ENCODE data around the gene PTPRB.

Gene PTPRB

GRCh38 chr12:70592664-70593063 lies 44.6 kb downstream of the PTPRB start:
- DNase-seq: no peak

DNA sequence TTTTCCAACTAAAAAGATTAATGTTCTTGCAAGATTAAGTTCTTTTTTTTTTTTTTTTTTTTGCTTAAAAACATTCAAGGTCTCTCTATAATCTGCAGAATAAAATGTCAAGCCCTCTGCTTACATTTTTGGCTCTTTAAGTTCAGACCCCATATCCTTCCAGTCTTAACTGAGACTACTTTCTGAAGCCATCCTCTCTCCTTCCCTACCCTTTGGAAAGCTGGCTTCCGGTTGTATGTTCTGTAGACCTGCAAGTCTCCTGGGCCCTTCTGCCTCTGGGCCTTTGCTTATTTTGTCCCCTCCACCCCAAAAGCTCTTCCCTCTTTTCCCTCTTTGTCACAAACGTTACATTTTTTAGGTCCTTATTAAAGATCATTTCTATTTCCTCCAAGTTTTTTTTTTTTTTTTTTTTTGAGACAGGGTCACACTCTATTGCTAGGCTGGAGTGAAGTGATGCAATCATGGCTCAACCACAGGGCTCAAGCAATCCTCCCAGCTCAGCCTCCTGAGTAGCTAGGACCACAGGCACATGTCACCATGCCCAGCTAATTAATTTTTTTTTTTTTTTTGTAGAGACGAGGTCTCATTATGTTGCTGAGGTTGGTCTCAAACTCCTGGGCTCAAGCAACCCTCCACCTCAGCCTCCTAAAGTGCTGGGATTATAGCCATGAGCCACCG lies 46.5 kb downstream of the PTPRB start:
- no peak for DNase-seq

- DNase-seq: peak; percentile 75
Measured at GRCh38 chr12:70590051-70590450, 47.2 kb downstream of the PTPRB start.

DNA sequence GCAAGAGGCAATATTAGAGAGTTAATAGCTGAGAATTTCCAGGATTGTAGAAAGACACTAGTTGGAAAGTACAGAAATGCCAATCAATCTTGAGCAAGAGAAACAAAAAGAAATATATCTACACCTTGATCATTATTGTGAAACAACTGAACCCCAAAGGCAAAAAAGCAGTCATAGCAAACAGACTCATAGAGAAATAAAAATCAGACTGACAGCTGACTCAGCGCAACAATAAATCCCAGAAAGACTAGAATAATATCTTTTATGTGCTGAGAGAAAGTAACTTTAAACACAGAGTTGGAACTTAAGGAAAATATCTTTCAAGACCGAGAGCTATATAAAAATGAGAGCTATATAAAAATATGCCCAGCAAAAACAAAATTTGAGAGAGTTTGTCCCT lies 52.9 kb downstream of the PTPRB start:
- no peak for DNase-seq

GRCh38 chr12:70583251-70583650 lies 54.0 kb downstream of the PTPRB start:
- DNase-seq: no peak

- no peak for DNase-seq
Measured at GRCh38 chr12:70581208-70581607, 56.0 kb downstream of the PTPRB start.

GRCh38 chr12:70577283-70577634 lies 60.0 kb downstream of the PTPRB start:
- DNase-seq: no peak

- DNase-seq: peak; percentile 88
Measured at GRCh38 chr12:70576341-70577282, 60.6 kb downstream of the PTPRB start.

DNA sequence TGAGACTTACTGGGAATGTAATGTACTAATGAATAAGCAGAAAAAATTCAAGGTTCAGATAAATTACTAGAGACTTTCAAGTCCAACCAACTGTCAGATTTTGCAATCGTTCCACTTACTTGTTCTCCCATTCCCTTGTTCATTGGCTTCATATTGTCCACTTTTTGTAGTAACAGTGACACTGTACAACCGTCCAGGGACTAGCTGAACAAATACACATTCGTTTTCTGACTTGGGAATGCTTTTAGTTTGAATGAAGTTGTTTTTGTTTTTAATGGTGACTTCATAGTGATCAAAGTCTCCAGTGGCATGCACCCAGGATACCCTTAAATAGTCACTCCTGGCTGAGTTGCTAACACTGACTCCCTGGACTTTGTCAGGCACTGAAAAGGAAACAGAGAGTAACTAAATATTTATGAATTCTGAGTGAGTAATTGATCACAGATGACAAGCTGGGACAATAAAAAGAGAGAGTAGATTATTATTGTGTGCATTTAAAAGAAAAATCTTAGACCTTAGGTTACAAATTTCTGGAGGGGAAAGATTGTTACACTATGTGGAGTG lies 65.4 kb downstream of the PTPRB start:
- no peak for DNase-seq

DNA sequence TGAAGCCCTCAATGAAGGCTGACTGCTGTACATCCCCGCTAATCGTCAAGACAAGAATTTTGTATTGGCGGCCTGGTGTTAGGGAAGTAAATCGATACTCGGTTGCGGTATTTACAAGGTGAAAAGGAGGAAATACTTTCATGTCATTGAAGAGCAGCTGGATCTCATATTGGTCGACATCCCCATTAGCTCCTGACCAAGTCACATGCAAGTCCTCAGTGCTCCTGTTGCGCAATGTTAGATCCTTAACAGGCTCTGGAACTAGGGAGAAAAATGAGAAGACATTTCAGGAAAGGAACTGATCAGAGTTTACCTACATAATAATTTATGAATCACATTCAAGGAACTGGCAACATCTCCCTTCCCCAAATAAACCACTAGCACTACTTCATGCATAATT lies 66.2 kb downstream of the PTPRB start:
- DNase-seq: no peak

DNA sequence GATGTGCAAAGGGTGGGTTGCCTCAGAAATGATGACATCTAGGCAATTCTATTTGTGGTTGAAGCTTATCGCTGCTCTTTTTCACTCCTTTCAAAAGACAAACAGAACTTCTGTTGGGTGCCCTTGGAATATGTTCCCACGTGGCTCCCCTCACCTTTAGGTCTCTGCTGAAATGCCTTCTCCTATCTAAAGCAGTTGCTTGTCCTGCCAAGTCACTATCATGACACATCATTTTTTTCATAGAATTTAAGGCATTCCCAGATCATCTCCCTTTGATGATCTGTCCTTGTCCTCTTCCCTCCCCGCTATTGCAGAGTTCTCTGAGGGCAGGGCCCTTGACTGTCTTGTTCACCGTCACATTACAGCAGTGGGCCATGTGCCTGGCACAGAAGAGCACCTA lies 75.7 kb downstream of the PTPRB start:
- DNase-seq: no peak

GRCh38 chr12:70560671-70561070 lies 76.6 kb downstream of the PTPRB start:
- DNase-seq: no peak

GRCh38 chr12:70559390-70559789 lies 77.8 kb downstream of the PTPRB start:
- no peak for DNase-seq

DNA sequence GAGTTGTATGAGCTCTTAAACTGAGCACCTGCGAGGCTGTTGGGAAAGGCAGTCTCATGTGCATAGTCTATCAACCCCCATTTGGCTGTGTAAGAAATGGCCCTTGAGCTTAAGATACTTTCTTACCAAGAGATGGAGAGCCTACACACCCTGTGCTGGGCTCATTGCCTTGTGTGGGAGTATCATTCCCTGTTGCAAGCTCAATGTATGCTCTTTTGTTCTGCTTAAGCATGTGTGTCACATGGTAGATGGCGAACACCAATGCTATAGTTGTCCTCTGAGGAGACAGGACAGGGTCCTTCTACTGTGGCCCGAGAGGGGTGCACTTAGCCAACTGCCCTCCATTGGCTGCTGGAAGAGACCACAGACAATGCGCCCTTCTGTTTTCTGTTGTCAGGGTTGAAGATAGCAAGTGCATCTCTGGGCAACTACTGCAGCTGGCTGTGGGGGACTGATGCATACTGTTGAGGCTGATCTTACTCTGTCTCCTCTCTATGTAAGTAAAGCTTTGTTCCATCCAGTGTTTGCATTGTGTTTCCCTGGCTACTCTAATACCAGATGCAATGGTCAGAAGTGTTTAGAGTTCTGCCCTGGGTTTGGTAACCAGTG lies 79.5 kb downstream of the PTPRB start:
- DNase-seq: no peak

- no peak for DNase-seq
Measured at GRCh38 chr12:70556179-70556869, 80.9 kb downstream of the PTPRB start.

DNA sequence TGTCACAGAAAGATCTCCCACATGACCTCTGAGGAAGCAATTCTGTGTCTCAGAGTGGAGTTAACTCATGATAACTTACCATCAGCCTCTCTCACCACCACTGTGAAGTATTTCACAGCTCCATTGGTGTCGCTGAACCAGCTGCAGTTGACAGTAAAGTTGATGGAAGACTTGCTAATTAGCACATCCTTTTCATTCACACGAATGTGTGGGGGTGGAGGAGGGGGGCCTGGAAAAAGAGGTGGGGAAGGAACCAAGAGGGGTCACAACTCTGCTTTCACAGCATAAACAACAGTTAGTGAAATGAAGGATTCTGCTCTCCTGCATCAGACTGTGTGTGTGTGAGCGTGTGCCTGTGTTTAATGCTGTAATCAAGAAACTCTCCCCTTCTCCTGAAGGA lies 82.1 kb downstream of the PTPRB start:
- DNase-seq: no peak

- DNase-seq: no peak
Measured at GRCh38 chr12:70553391-70553859, 83.8 kb downstream of the PTPRB start.

DNA sequence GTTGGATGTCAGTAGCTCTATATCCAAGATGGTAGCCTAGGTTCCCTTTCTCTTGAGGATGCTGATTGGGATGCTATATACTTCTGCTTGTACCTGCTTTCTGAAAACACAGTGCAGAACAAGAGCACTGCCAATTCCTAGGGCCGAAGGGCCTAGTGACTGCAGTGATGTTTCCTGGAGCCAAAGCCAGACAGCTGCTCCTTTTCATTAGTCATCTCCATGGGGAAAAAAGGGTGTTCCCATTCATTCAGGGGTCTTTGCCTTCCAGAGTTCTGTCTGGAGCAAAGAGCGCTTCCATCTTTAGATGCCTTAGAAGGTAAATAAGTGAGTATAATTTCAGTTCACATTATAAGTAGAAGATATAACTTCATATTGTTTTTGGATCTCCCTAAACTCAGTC lies 85.5 kb downstream of the PTPRB start:
- DNase-seq: no peak

GRCh38 chr12:70550180-70550577 lies 87.0 kb downstream of the PTPRB start:
- DNase-seq: no peak

- DNase-seq: no peak
Measured at GRCh38 chr12:70549340-70550179, 87.7 kb downstream of the PTPRB start.

GRCh38 chr12:70543444-70543843 lies 93.8 kb downstream of the PTPRB start:
- DNase-seq: peak; percentile 97

- DNase-seq: no peak
Measured at GRCh38 chr12:70540996-70541395, 96.2 kb downstream of the PTPRB start.

Measured in fibroblast of skin of abdomen (primary cell).